NCI-H510A treated with DMSO at 0.1 percent for 48 hours (cell line): ENCODE measurements around the gene IL17F.
"Not testable (repeated sequence)": the region's sequence is repeated elsewhere in the genome, so short reads cannot be mapped to it uniquely, and the experiment has no call there.

Experiments used
- DNase-seq: peaks from one replicate; lab custom pipeline; 2025; lab: John Stamatoyannopoulos, UW

The IL17F gene

DNA sequence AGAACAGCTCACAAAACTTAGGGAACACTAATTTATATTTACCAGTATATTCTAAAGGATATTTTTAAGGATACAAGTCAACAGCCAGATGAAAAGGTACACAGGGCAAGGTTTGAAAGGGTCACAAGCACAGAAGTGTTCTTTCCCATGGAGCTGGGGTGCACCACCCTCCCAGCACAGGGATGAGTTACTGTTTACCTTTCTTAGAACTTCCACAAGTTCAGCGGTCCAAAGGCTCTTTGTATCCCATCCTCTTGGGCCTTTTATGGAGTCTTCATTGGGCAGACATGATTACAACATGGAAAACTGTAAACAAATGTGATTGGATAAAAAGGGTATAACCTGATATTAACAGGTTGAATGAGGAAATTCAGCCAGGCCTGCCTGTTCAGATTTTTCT lies 1.1 kb upstream of the IL17F start:
- DNase-seq: no peak

- DNase-seq: no peak
These were observed 912 bp downstream of the IL17F start for GRCh38 chr6:52243282-52243893.

- no peak for DNase-seq
These were observed 2.5 kb downstream of the IL17F start for GRCh38 chr6:52241819-52242218.

GRCh38 chr6:52233975-52234823 lies 10.1 kb downstream of the IL17F start:
- peak; percentile 71 for DNase-seq

GRCh38 chr6:52233005-52233404 lies 11.3 kb downstream of the IL17F start:
- DNase-seq: no peak

DNA sequence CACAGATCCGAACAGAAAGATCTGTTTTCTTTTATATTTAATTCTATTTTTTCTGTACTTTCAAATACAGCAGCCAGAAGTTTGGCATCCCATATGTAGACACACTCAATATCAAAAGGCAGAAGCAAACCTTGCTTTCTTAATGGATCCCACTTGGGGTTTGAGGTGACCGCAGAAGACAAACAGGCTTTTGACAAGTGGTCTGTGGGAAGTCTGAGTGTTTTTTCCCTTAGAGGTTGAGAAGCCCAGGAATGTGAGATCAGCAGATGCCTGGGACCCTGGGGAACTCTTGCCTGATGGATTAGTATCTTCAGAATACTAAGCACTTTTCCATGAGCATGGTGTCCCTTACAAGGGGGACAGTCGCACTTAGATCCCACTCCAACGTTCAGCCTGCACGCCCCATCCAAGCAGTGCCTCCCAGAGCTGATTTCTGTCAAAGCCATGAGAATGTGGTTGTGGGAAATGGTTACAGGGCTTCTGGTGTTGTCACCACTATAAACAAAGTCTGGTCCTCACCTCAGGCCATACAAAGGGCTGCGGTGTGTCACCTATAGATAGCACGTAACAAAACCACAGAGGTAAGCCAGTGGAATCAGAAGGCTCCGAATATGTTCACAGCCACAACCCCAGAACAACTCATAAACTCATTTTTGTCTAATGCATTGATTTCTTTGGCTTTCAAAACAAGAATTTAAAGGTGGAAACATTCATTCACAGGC lies 12.7 kb downstream of the IL17F start:
- DNase-seq: no peak

GRCh38 chr6:52230685-52231084 lies 13.6 kb downstream of the IL17F start:
- no peak for DNase-seq

- no peak for DNase-seq
These were observed 16.8 kb downstream of the IL17F start for GRCh38 chr6:52227495-52227894.

- no peak for DNase-seq
These were observed 23.0 kb downstream of the IL17F start for GRCh38 chr6:52221302-52221701.

- no peak for DNase-seq
These were observed 26.5 kb downstream of the IL17F start for GRCh38 chr6:52217761-52218160.

- DNase-seq: no peak
These were observed 27.2 kb downstream of the IL17F start for GRCh38 chr6:52216932-52217575.

- no peak for DNase-seq
These were observed 28.5 kb downstream of the IL17F start for GRCh38 chr6:52215787-52216186.

DNA sequence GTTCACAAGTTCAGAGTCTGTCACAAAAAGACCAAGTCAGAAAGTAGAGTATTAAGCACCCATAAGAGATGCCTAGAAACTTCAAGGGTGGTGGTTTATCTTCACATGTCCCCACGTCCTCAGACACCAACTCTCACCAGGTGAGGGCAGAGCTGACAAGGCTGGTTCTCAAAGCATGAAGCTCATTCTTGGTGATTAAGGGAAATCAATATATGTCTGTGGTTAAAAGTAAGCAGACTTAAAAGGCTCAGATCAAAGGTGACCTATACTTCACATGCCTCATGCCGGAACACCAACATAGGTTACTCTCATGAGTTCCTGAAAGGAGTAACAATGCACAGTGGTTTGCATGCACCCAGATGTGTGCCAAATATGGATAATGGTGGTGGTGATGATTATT lies 31.2 kb downstream of the IL17F start:
- DNase-seq: no peak

DNA sequence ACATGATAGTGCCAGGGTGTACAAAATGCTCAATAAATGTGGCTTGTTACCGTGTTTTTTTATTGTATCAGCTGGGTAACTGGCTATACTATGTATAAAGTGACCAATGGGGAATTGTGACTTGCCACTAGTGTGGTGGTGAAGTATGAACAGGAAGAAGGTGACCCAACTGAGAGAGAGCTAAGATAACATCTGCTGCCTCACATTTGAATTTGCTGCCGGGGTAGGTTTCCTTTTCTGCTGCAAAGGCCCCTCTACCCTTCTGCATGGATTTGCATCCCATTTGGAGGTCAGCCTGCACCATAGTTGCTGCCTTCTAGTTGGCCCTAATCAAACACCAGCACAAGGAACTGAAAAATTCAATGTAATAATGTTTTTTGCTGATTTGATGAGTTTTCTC lies 34.1 kb downstream of the IL17F start:
- no peak for DNase-seq

DNA sequence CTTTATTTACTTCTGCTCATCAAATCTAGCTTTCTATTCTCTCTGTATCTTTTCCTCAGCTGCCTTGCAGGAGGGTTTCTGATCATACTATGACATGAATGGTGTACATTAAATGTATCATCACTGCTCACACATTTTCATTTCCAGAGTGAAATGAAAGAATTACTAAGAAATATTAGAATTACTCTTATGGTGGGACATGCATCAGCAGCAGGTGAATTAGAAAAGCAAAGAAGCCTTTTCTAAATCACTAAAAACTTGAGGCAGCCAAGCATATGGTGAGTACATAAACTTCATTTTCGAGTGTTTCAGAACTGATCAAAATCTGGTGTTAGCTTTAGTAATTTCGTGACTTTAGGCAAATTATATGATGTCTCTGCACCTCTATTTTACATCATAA lies 34.5 kb downstream of the IL17F start:
- no peak for DNase-seq

DNA sequence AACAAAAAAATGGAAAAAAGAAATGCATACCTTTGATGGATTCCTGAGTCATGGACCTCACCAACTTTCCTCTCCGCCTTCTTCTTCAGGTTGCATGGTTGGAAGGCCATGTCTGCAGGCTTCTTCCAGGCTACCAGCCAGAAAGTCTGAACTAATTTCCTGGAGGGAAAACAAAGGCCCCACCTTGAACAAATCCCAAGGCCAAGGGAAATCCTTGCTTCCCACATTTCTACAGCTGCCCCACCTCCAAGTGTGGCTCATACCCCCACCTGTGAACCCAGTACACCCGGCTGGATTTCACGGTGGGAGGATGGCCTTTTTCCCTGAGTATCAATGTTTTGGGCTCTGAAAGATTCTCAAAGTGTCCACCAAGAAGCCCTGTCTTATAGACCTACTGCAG lies 35.7 kb downstream of the IL17F start:
- no peak for DNase-seq

DNA sequence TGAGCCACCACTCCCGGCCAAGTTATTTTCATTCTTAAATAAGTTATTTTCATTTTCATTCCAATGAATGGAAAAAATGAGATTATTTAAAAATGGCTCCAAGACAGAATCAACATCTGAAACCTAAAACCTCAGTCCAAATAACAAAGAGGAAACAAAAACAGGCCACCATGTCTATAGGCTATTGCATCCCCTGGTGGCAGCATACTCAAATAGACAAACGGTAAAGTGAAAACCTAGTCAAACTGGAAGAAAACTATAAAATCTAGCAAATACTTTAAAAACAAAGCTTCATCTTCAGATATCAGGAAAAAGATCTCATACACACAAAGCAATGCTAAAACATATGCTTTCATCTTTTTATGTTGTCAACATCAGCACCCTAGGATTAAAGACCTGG lies 37.2 kb downstream of the IL17F start:
- no peak for DNase-seq

- no peak for DNase-seq
These were observed 42.8 kb downstream of the IL17F start for GRCh38 chr6:52201493-52201892.

GRCh38 chr6:52201046-52201445 lies 43.3 kb downstream of the IL17F start:
- no peak for DNase-seq

- DNase-seq: not testable (repeated sequence)
These were observed 44.2 kb downstream of the IL17F start for GRCh38 chr6:52200088-52200487.

GRCh38 chr6:52195886-52196285 lies 48.4 kb downstream of the IL17F start:
- DNase-seq: no peak

DNA sequence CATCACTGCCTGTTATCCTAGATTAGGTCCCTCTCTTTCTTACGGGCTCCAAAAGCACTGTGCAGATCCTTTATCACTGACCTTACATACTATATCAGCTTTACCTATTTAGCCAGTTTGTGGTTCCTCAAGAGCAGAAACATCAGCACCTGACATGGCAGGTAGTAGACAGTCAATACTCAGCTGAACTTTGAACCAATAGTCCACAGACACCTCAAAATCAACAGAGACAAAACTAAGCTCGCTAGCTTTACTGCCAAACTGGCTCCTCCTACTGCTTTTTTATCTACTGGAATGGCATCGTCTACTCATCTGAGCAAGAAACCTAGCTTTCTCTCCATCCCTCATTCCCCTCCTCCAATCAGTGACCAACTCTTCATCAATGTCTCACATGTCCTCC lies 52.5 kb downstream of the IL17F start:
- no peak for DNase-seq

DNA sequence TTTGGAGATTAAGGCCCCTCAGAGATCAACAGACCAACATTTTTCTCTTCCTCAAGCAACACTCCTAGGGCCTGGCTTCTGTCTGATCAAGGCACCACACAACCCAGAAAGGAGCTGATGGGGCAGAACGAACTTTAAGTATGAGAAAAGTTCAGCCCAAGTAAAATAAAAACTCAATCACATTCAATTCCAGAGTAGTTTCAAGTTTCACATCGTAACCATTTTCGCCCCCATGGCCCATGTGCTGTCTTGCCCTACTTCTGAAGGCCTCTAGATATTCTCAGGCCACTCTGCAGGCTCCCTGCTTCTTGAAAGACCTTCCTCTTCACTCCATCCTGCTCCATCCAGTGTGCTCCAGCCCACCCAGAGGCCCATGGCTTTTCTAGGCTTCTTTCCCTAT lies 53.9 kb downstream of the IL17F start:
- DNase-seq: no peak
